ENCODE measurements around the gene LRRC31.

LRRC31 gene

GRCh38 chr3:169879845-169880575, 10.3 kb upstream of the LRRC31 start:
- H3K27ac ChIP-seq, result no peak overlapping the region
- TF ChIP-seq, protein P1, sequence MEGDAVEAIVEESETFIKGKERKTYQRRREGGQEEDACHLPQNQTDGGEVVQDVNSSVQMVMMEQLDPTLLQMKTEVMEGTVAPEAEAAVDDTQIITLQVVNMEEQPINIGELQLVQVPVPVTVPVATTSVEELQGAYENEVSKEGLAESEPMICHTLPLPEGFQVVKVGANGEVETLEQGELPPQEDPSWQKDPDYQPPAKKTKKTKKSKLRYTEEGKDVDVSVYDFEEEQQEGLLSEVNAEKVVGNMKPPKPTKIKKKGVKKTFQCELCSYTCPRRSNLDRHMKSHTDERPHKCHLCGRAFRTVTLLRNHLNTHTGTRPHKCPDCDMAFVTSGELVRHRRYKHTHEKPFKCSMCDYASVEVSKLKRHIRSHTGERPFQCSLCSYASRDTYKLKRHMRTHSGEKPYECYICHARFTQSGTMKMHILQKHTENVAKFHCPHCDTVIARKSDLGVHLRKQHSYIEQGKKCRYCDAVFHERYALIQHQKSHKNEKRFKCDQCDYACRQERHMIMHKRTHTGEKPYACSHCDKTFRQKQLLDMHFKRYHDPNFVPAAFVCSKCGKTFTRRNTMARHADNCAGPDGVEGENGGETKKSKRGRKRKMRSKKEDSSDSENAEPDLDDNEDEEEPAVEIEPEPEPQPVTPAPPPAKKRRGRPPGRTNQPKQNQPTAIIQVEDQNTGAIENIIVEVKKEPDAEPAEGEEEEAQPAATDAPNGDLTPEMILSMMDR (conservative IDR thresholded peaks at IDR 0.05), result no peak

DNA sequence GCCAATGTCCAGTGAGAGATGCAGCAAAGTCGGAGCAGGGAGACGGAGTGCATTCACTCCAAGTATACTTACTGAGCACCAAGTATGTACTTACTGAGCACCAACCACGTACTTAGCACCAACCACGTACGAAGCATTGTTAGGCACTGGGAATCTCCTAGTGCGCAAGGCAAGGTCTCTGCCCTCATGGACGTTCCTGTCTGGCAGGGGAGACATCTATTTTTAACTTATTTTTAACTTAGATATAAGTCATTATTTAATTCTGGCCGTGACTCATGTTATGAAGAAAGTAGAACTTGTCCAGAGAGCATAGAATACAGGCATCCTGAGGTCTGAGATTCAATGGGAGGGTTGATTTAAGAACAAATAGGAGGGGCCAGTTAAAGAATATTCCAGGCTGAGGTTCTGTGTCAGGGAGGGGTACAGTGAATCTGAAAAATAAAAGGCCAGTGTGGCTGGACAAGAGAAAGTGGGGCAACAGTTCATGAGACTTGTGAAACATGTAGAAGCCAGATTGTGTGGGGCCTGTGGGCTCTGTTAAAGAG, 9.3 kb upstream of the LRRC31 start:
- no peak overlapping the region for H3K27ac ChIP-seq
- TF ChIP-seq, protein P1 (conservative IDR thresholded peaks at IDR 0.05), result no peak

- peak overlapping the region; percentile 77 for H3K27ac ChIP-seq
- TF ChIP-seq, protein P1 (conservative IDR thresholded peaks at IDR 0.05), result no peak
Measured at GRCh38 chr3:169871129-169871886, 1.6 kb upstream of the LRRC31 start.

- peak overlapping the region; percentile 77; the same call in 1 of the 2 replicates for H3K27ac ChIP-seq
Measured at GRCh38 chr3:169868369-169868768, 1.4 kb downstream of the LRRC31 start.

DNA sequence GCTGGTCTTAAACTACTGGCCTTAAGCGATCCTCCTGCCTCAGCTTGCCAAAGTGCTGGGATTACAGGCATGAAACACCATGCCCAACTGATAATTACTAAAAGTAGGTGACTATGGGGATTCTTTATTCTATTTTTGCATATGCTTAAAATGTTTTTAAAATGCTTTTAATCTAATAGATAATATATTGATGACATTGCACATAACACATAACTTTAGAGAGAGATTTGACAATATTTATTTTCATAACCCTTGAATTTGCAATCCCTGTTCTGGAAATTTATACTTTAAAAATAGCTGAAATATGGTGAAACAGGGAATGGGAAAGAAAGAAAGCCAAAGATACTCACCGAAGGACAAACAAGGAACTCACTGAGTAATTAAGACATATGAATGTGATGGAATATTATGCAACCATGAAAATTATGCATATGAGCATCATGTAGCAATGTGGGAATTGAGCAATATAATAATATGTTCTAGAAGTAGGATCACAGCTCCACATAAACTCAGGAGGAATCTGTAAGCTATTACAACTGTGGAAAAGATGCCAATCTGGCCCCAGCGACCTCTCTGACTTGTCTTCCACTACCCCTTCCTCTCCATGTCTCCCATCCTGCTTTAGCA, 2.0 kb downstream of the LRRC31 start:
- no peak overlapping the region for H3K27ac ChIP-seq
- TF ChIP-seq, protein P1 (conservative IDR thresholded peaks at IDR 0.05), result no peak

More at GRCh38 chr3:169868369-169868768, 1.4 kb downstream of the LRRC31 start:
- TF ChIP-seq, protein P1 (conservative IDR thresholded peaks at IDR 0.05), result no peak

DNA sequence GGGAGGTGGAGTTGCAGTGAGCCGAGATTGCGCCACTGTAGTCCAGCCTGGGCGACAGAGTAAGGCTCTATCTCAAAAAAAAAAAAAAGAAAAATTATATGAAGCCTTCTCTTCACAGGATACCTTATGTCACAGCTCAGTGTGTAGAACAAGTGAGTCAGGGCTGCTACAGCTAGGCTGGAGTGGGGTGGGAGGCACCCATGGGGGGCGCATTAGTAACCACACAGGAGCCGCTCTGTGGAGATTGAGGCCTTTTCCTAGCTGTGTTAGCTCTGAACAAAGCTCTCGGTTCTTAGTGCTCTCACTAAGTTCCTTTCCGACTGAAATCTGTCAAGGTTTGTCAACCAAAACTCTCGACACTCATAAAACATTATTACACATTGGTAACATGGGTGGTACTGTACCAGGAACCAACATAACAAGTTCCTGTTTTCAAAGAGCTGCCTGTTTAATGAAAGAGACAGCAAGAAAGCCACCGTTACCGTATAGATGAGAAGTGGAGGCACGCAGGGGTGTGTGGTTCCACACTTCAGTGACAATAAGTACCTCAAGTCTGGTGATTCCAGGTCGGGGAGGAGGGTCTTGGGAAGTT, 4.5 kb downstream of the LRRC31 start:
- TF ChIP-seq, protein P1 (conservative IDR thresholded peaks at IDR 0.05), result no peak

More for the DNA sequence above, 4.5 kb downstream of the LRRC31 start:
- peak overlapping the region; percentile 69 for H3K27ac ChIP-seq

All from VCaP (cell line).